Peyer's patch (tissue), 4 donors: Measurements from ENCODE around the gene PLSCR2.

Experiments
- POLR2A ChIP-seq, 2 donors: fragments of 450-650 bp; IDR thresholded peaks; one replicate each; pipeline ENCODE4 v1.5.1; 2017; ENCODE audit warnings: antibody characterized with exemption in 2 of 2, mild to moderate bottlenecking in 2 of 2, moderate library complexity in 2 of 2
- TF ChIP-seq, protein P1 (sequence below), 6 experiments: fragments of 450-650 bp in 4 of 6; fragments of 200-600 bp in 2 of 6; sonication (generic) in 1 of 6; IDR thresholded peaks; one replicate each; pipeline ENCODE4 v1.5.1; 2017 to 2019; ENCODE audit warnings: antibody characterized with exemption in 6 of 6, mild to moderate bottlenecking in 3 of 6, moderate library complexity in 1 of 6

GRCh38 chr3:146384786-146385185 is 84.6 kb downstream of the PLSCR2 start:
- TF ChIP-seq, protein P1, sequence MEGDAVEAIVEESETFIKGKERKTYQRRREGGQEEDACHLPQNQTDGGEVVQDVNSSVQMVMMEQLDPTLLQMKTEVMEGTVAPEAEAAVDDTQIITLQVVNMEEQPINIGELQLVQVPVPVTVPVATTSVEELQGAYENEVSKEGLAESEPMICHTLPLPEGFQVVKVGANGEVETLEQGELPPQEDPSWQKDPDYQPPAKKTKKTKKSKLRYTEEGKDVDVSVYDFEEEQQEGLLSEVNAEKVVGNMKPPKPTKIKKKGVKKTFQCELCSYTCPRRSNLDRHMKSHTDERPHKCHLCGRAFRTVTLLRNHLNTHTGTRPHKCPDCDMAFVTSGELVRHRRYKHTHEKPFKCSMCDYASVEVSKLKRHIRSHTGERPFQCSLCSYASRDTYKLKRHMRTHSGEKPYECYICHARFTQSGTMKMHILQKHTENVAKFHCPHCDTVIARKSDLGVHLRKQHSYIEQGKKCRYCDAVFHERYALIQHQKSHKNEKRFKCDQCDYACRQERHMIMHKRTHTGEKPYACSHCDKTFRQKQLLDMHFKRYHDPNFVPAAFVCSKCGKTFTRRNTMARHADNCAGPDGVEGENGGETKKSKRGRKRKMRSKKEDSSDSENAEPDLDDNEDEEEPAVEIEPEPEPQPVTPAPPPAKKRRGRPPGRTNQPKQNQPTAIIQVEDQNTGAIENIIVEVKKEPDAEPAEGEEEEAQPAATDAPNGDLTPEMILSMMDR (IDR thresholded peaks at IDR 0.05) = no peak
- TF ChIP-seq POLR2A (IDR thresholded peaks at IDR 0.05) = no peak
